ENCODE results near the gene SLC35D2. TPM values are rescaled to one million over a fixed set of nuclear protein-coding genes. Genes with fewer than 3 reads are reported as not detected.

The SLC35D2 gene
- total RNA-seq = 10 to 100 TPM; 10.5 to 23.1 (median 15.9) TPM
- polyA plus RNA-seq = 10 to 100 TPM in 1 of 2 donors, 1 to 10 TPM in 1; 8.2 to 19.8 TPM
- long read RNA-seq, donor 1, transcript SLC35D2-201 (12 exons, 1,626 nt) = major isoform, 10 of 21 reads
- long read RNA-seq, donor 1, partial matches to known transcripts = 2 of 21 reads
- long read RNA-seq, donor 1, other reads (novel, unspliced or antisense) = 9 of 21 reads
- long read RNA-seq, donor 2, partial matches to known transcripts = 0 of 3 reads
- long read RNA-seq, donor 2, other reads (novel, unspliced or antisense) = 1 of 3 reads
- long read RNA-seq, donor 3, transcript SLC35D2-201 (12 exons, 1,626 nt) = major isoform, 11 of 23 reads
- long read RNA-seq, donor 3, partial matches to known transcripts = 2 of 23 reads
- long read RNA-seq, donor 3, other reads (novel, unspliced or antisense) = 10 of 23 reads

- Histone ChIP-seq H3K36me3 (peaks cover 0 to 12% (median 0%) of the 10 kb centered on the region in 9 donors), H3K27ac (peak within 1 kb of the TSS; percentile 76 to 92 (median 87)), H3K4me1 (peaks cover 0 to 30% (median 12%) of the 10 kb centered on the region in 12 donors), H3K9me3 (no peaks in the 10 kb centered on the region), H3K27me3 (no peaks in the 10 kb centered on the region), H3K4me3 (peak within 1 kb of the TSS; percentile 47 to 98 (median 72))
- intact Hi-C loops (cut with DNase I) = loop anchor here in 5 of 10 donors (2.0 to 5.0 kb wide), 5 partner anchors 33 to 69 kb away; partner anchors contain the start of genes ZNF367 (in 4 of the 5) and HABP4 (in 1 of the 5)
- 0 to 1% (median 1%) methylated on average over 25 to 73 of the region's 73 CpGs for WGBS, 4 donors
- ATAC-seq (peak; percentile 91 to 97 (median 96)), DNase-seq (peak; percentile 75 to 84 (median 76))
- peak in 1 of 2 donors; percentile 39 for TF ChIP-seq POLR2A (IDR thresholded peaks at IDR 0.05)
- no peak for TF ChIP-seq CTCF (IDR thresholded peaks at IDR 0.05)
Observed at GRCh38 chr9:96383165-96383942, at the start of gene SLC35D2. SLC35D2 (minus strand) TSS chr9:96383711; CDS start chr9:96383634, 77 bp downstream.

- H3K36me3 ChIP-seq = no peaks in the 10 kb centered on the region
- ATAC-seq (no peak), DNase-seq (no peak)
- no peaks in the 10 kb centered on the region for H3K4me1 ChIP-seq
- intact Hi-C loops (cut with DNase I) = no loop called here
- TF ChIP-seq POLR2A (IDR thresholded peaks at IDR 0.05) (no peak), CTCF (IDR thresholded peaks at IDR 0.05) (no peak)
- 89 to 97% (median 92%) methylated on average over 2 of the region's 2 CpGs for WGBS, 4 donors
- H3K9me3 ChIP-seq = peaks cover 0 to 7% (median 0%) of the 10 kb centered on the region in 12 donors
- no peak overlapping the region for H3K4me3 ChIP-seq
- no peak overlapping the region for H3K27ac ChIP-seq
- H3K27me3 ChIP-seq = no peaks in the 10 kb centered on the region
Observed at GRCh38 chr9:96430377-96430776, 46.9 kb upstream of the SLC35D2 start.

- Histone ChIP-seq H3K4me3 (no peak overlapping the region), H3K9me3 (peaks cover 0 to 2% (median 0%) of the 10 kb centered on the region in 12 donors), H3K27ac (no peak overlapping the region), H3K4me1 (no peaks in the 10 kb centered on the region), H3K36me3 (no peaks in the 10 kb centered on the region), H3K27me3 (no peaks in the 10 kb centered on the region)
- intact Hi-C loops (cut with DNase I) = no loop called here
- DNase-seq = no peak
- TF ChIP-seq POLR2A (IDR thresholded peaks at IDR 0.05) (no peak), CTCF (IDR thresholded peaks at IDR 0.05) (no peak)
- ATAC-seq = no peak
Observed at GRCh38 chr9:96429732-96430131, 46.2 kb upstream of the SLC35D2 start.

Measured in heart left ventricle (tissue), 16 donors.